HG02943 (cell line): Measurements from ENCODE around the gene PODXL2.
"Not testable (repeated sequence)": the region's sequence is repeated elsewhere in the genome, so short reads cannot be mapped to it uniquely, and the experiment has no call there.

Source experiments
- ATAC-seq: cut with Tn5 transposase; IDR thresholded peaks from one replicate; pipeline ENCODE4 v1.9.1; 2021; ENCODE audit warnings: mild to moderate bottlenecking, low read depth, moderate library complexity; ENCODE audit not compliant: unreplicated experiment

PODXL2 gene

GRCh38 chr3:127672429-127673190 lies 43.6 kb downstream of the PODXL2 start, which contains the start of gene ABTB1:
TSS of gene ABTB1 (plus strand) at chr3:127672952. CDS start at chr3:127673026, 74 bp downstream.
- ATAC-seq, result peak; percentile 68

GRCh38 chr3:127673191-127674100 lies 44.5 kb downstream of the PODXL2 start:
- ATAC-seq, result peak; percentile 40

GRCh38 chr3:127674101-127674721 lies 45.2 kb downstream of the PODXL2 start:
- ATAC-seq, result no peak

GRCh38 chr3:127674790-127675189 lies 45.8 kb downstream of the PODXL2 start:
- ATAC-seq, result no peak

GRCh38 chr3:127675651-127676391 lies 46.8 kb downstream of the PODXL2 start:
- ATAC-seq, result no peak

- ATAC-seq, result no peak
Observed at GRCh38 chr3:127676456-127676855, 47.5 kb downstream of the PODXL2 start.

- no peak for ATAC-seq
Observed at GRCh38 chr3:127676921-127677351, 48.0 kb downstream of the PODXL2 start.

GRCh38 chr3:127677541-127678314 lies 48.7 kb downstream of the PODXL2 start:
- no peak for ATAC-seq

GRCh38 chr3:127678315-127678599 lies 49.3 kb downstream of the PODXL2 start:
- ATAC-seq, result no peak

GRCh38 chr3:127678611-127679533 lies 49.9 kb downstream of the PODXL2 start:
- no peak for ATAC-seq

GRCh38 chr3:127679534-127680145 lies 50.7 kb downstream of the PODXL2 start:
- ATAC-seq, result no peak

GRCh38 chr3:127680146-127680661 lies 51.2 kb downstream of the PODXL2 start:
- no peak for ATAC-seq

GRCh38 chr3:127680798-127681221 lies 51.8 kb downstream of the PODXL2 start:
- no peak for ATAC-seq

- not testable (repeated sequence) for ATAC-seq
Observed at GRCh38 chr3:127682175-127682554, 53.2 kb downstream of the PODXL2 start.

- no peak for ATAC-seq
Observed at GRCh38 chr3:127682561-127682960, 53.6 kb downstream of the PODXL2 start.

GRCh38 chr3:127684871-127685707 lies 56.1 kb downstream of the PODXL2 start:
- ATAC-seq, result no peak
